BLaER1 treated with 17β-estradiol and CSF1 and Interleukin-3, amounts not matched to agents 10 nM and 100 nM (cell line): ENCODE data around the gene FOXR1.

Experiments used
- H3K27ac ChIP-seq, 11 experiments: shearing (Covaris generic); formaldehyde crosslinking; 2 replicates each; pipeline ENCODE4 v1.8.1; 2022
- H3K27me3 ChIP-seq, 11 experiments: shearing (Covaris generic); formaldehyde crosslinking; 2 replicates each; pipeline ENCODE4 v1.8.1; 2022
- H3K36me3 ChIP-seq, 11 experiments: shearing (Covaris generic); formaldehyde crosslinking; 2 replicates each; pipeline ENCODE4 v1.8.1; 2022
- H3K4me1 ChIP-seq, 10 experiments: shearing (Covaris generic); formaldehyde crosslinking; 2 replicates each; pipeline ENCODE4 v1.8.1; 2022
- H3K4me2 ChIP-seq, 11 experiments: shearing (Covaris generic); formaldehyde crosslinking; 2 replicates each; pipeline ENCODE4 v1.8.1; 2022
- H3K4me3 ChIP-seq, 10 experiments: shearing (Covaris generic); formaldehyde crosslinking; 2 replicates each; pipeline ENCODE4 v1.8.1; 2022
- H3K9ac ChIP-seq, 11 experiments: shearing (Covaris generic); formaldehyde crosslinking; 2 replicates each; pipeline ENCODE4 v1.8.1; 2022
- H3K9me3 ChIP-seq, 11 experiments: shearing (Covaris generic); formaldehyde crosslinking; replicated peaks in 1 of 11; 2 replicates each; pipeline ENCODE4 v1.8.1; 2022
- H4K20me1 ChIP-seq, 11 experiments: shearing (Covaris generic); formaldehyde crosslinking; 2 replicates each; pipeline ENCODE4 v1.8.1; 2022
- Cebpa-rat ChIP-seq, 11 experiments: shearing (Covaris generic); IDR thresholded peaks; 2 replicates each; pipeline ENCODE4 v1.8.1; 2022

FOXR1 gene

DNA sequence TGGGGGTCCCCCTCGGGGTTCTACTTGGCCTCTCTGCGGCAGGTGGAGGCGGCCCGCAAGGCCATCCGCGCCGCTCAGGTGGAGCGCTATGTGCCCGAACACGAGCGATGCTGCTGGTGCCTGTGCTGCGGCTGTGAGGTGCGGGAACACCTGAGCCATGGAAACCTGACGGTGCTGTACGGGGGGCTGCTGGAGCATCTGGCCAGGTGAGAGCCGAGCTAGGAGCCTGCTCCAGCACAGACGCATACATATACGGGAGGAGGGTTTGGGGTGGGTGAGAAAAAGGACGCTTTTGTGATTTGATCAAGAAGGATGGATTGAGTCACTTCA is 26.8 kb downstream of the FOXR1 start:
- peaks cover 36 to 51% (median 44%) of the 10 kb centered on the region in 11 experiments for H3K36me3 ChIP-seq
- H3K27ac ChIP-seq, result peak overlapping the region; percentile 55 to 83 (median 75)

DNA sequence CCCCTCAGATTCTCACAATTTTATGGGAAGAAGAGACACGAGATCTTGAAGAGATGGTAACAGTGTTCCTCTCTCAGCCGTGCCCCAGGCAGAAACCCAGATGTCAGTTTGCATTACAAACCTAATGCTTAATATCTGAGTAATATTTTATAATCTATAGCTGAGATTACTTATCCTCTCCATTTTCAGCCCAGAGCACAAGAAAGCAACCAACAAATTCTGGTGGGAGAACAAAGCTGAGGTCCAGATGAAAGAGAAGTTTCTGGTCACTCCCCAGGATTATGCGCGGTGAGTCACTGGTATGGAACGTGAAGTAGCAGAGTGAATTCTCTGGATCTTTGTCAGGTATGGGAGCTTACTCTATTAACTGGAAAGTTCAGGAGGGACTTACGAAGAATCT is 27.3 kb downstream of the FOXR1 start:
- peak overlapping the region; percentile 76 to 94 (median 83) for H3K4me3 ChIP-seq
- peaks cover 40 to 55% (median 49%) of the 10 kb centered on the region in 11 experiments for H3K36me3 ChIP-seq
- H4K20me1 ChIP-seq, result no peaks in the 10 kb centered on the region; a peak in 1 of 22 replicates
- H3K27ac ChIP-seq, result peak overlapping the region in 7 of 11 experiments; percentile 72 to 82 (median 79); a peak in 11 of 22 replicates
- peak overlapping the region; percentile 90 to 99 (median 96) for H3K4me2 ChIP-seq
- no peak for TF ChIP-seq Cebpa-rat (IDR thresholded peaks at IDR 0.05)
- H3K4me1 ChIP-seq, result peaks cover 25 to 36% (median 29%) of the 10 kb centered on the region in 10 experiments
- peak overlapping the region; percentile 76 to 87 (median 84) for H3K9ac ChIP-seq
- peaks cover 0 to 7% (median 0%) of the 10 kb centered on the region in 11 experiments; a peak in 2 of 22 replicates for H3K9me3 ChIP-seq
- H3K27me3 ChIP-seq, result no peaks in the 10 kb centered on the region

More for the DNA sequence above, 26.8 kb downstream of the FOXR1 start:
- H3K4me1 ChIP-seq, result peaks cover 25 to 36% (median 29%) of the 10 kb centered on the region in 10 experiments
- peak overlapping the region; percentile 76 to 87 (median 84) for H3K9ac ChIP-seq
- H4K20me1 ChIP-seq, result no peaks in the 10 kb centered on the region; a peak in 1 of 22 replicates
- TF ChIP-seq Cebpa-rat (IDR thresholded peaks at IDR 0.05), result no peak
- peaks cover 0 to 12% (median 3%) of the 10 kb centered on the region in 11 experiments; a peak in 8 of 22 replicates for H3K9me3 ChIP-seq
- peak overlapping the region; percentile 76 to 94 (median 83) for H3K4me3 ChIP-seq
- H3K27me3 ChIP-seq, result no peaks in the 10 kb centered on the region
- peak overlapping the region; percentile 90 to 99 (median 96) for H3K4me2 ChIP-seq

DNA sequence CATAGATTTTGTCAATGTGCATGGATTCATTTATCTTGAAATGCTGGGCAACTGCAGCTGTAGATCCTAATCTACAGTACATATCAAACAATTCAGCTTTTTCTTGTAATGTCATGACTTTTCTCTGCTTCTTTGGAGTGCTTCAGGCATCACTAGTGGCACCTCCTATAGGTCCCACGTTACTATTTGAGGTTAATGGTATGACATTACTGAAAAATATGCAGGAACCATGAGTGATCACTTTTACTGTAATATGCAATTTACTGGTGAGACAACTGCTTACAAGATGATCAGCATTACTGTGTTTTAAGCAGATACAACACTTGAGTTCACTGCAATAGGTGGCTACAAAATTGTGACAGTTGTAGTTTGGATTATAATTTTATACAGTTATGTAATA is 29.3 kb downstream of the FOXR1 start:
- Histone ChIP-seq H4K20me1 (no peaks in the 10 kb centered on the region; a peak in 2 of 22 replicates), H3K27me3 (no peaks in the 10 kb centered on the region), H3K4me2 (no peak overlapping the region), H3K36me3 (peaks cover 58 to 70% (median 67%) of the 10 kb centered on the region in 11 experiments), H3K9ac (no peak overlapping the region; a peak in 2 of 22 replicates), H3K9me3 (no peaks in the 10 kb centered on the region), H3K4me3 (no peak overlapping the region), H3K4me1 (peaks cover 25 to 33% (median 28%) of the 10 kb centered on the region in 10 experiments), H3K27ac (no peak overlapping the region)
- no peak for TF ChIP-seq Cebpa-rat (IDR thresholded peaks at IDR 0.05)

DNA sequence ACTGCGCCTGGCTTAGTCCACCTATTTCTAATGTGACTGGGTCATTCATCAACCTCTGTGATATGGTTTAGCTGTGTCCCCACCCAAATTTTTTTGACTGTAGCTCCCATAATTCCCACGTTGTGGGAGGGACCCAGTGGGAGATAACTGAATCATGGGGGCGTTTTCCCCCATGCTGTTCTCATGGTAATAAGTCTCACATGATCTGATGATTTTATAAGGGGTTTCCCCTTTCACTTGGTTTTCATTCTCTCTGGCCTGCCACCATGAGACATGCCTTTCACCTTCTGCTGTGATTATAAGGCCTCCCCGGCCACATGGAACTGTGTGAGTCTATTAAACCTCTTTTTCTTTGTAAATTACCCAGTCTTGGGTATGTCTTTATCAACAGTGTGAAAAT is 35.1 kb downstream of the FOXR1 start:
- Histone ChIP-seq H3K4me2 (no peak overlapping the region), H3K36me3 (peaks cover 83 to 100% (median 91%) of the 10 kb centered on the region in 11 experiments), H3K4me1 (no peaks in the 10 kb centered on the region), H3K9me3 (no peaks in the 10 kb centered on the region), H3K27ac (no peak overlapping the region), H3K27me3 (no peaks in the 10 kb centered on the region), H3K4me3 (no peak overlapping the region), H3K9ac (no peak overlapping the region), H4K20me1 (peaks cover 0 to 16% (median 7%) of the 10 kb centered on the region in 11 experiments; a peak in 9 of 22 replicates)
- TF ChIP-seq Cebpa-rat (IDR thresholded peaks at IDR 0.05), result no peak

DNA sequence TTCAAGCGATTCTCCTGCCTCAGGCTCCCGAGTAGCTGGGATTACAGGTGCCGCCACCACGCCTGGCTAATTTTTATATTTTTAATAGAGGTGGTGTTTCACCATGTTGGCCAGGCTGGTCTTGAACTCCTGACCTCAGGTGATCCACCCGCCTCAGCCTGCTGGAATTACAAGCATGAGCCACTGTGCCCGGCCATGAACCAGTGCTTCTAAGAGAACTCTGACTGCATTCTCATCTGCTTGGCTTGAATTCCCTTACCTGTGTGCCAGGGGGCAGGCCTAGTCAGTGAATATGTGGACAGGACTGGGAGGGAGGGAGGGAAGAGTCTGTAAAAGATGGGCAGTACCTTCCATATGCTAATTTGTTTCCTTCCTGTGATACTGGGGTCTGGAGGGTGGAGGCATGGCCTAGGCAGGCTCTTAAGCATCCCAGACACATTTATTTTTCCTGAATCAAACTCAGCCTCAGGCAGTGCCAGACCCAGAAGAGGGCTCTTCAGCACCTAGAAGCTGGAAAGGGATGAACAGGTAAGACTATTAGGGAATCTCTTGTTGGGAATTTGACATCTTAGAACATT is 40.0 kb downstream of the FOXR1 start:
- no peaks in the 10 kb centered on the region for H3K27me3 ChIP-seq
- H3K4me1 ChIP-seq, result peaks cover 10 to 19% (median 12%) of the 10 kb centered on the region in 10 experiments
- peaks cover 81 to 100% (median 92%) of the 10 kb centered on the region in 11 experiments for H3K36me3 ChIP-seq
- H3K27ac ChIP-seq, result no peak overlapping the region
- no peak overlapping the region for H3K9ac ChIP-seq
- H4K20me1 ChIP-seq, result peaks cover 24 to 60% (median 52%) of the 10 kb centered on the region in 11 experiments; a peak in 20 of 22 replicates
- no peak overlapping the region for H3K4me2 ChIP-seq
- no peaks in the 10 kb centered on the region for H3K9me3 ChIP-seq
- no peak overlapping the region for H3K4me3 ChIP-seq
- TF ChIP-seq Cebpa-rat (IDR thresholded peaks at IDR 0.05), result no peak

DNA sequence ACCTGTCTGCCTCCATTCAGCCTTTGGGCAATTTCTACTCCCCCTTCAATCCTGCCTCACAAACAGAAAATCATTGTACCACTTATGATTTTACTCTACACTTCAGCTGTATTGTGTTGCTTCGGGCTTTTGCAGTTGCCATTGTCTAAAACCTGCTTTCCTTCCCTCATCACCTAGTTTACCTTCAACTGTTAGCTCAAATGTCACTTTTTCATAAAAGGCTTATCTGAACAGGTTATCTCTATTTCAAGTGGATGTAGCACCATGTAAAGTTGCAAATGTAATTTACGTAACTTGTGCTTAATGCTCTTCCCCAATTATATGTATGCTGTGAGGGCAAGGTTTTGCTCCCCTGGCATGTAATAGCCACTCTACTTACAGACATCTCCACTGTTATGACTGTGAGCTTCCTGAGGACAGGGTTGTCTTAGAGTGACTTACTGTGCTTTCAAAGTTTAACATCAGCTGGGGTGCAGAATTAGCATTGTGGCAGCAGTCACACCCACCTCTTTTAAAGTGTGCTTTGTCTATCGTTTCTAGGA is 41.1 kb downstream of the FOXR1 start:
- H3K27ac ChIP-seq, result no peak overlapping the region
- H3K36me3 ChIP-seq, result peaks cover 79 to 100% (median 89%) of the 10 kb centered on the region in 11 experiments

DNA sequence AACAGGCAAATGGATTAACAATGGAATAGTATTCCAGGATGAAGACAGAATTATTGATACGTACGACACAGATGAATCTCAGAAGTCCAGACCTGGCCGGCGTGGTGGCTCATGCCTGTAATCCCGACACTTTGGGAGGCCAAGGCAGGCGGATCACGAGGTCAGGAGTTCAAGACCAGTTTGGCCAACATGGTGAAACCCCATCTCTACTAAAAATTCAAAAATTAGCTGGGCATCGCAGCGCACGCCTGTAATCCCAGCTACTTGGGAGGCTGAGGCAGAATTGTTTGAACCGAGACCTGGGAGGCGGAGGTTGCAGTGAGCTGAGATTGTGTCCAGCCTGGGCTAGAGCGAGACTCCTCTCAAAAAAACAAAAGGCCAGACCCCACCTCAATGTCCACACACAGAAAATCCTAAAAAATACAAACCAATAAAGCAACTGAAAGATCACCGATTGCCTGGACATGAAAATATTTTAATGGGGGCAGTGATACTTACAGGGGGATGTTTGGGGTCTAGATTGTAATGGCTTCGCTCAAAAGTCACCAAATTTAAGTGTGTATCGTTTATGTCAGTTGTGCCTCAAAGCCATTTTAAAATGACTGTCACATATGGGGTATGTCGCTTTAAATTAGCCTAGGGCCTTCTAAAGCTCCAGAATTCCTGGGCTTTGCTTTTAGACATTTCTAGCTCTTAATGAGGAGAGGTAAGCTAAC is 42.8 kb downstream of the FOXR1 start:
- TF ChIP-seq Cebpa-rat (IDR thresholded peaks at IDR 0.05), result no peak
- Histone ChIP-seq H3K27me3 (no peaks in the 10 kb centered on the region), H3K9me3 (no peaks in the 10 kb centered on the region), H3K9ac (no peak overlapping the region; a peak in 2 of 22 replicates), H3K4me2 (no peak overlapping the region), H3K36me3 (peaks cover 65 to 85% (median 76%) of the 10 kb centered on the region in 11 experiments), H4K20me1 (peaks cover 27 to 75% (median 56%) of the 10 kb centered on the region in 11 experiments; a peak in 20 of 22 replicates), H3K27ac (no peak overlapping the region), H3K4me3 (no peak overlapping the region), H3K4me1 (peaks cover 16 to 25% (median 18%) of the 10 kb centered on the region in 10 experiments)

More for the DNA sequence above, 41.1 kb downstream of the FOXR1 start:
- H4K20me1 ChIP-seq, result peaks cover 27 to 68% (median 55%) of the 10 kb centered on the region in 11 experiments; a peak in 20 of 22 replicates
- TF ChIP-seq Cebpa-rat (IDR thresholded peaks at IDR 0.05), result no peak
- H3K27me3 ChIP-seq, result no peaks in the 10 kb centered on the region
- H3K4me2 ChIP-seq, result no peak overlapping the region
- H3K9ac ChIP-seq, result peak overlapping the region in 2 of 11 experiments; percentile 5 to 8; a peak in 1 of 22 replicates
- H3K4me1 ChIP-seq, result peaks cover 16 to 25% (median 17%) of the 10 kb centered on the region in 10 experiments
- H3K4me3 ChIP-seq, result no peak overlapping the region
- no peaks in the 10 kb centered on the region for H3K9me3 ChIP-seq

DNA sequence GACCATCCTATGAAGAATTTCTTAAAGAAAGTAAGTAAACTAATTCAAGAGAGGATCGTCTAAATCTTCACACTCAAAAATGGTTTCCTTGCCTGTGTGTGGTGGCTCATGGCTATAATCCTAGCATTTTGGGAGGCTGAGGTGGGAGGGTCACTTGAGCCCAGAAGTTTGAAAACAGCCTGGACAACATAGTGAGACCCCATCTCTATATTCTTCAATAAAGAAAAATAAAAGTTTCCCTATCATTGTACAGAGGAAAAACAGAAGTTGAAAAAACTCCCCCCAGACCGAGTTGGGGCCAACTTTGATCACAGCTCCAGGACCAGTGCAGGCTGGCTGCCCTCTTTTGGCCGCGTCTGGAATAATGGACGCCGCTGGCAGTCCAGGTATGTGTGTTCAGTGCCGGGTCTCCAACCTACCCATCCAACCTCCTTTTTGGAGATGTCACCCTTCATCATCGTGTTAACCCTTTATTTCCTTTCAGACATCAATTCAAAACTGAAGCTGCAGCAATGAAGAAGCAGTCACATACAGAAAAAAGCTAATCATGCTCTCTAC is 43.6 kb downstream of the FOXR1 start:
- Histone ChIP-seq H3K4me1 (peaks cover 22 to 31% (median 25%) of the 10 kb centered on the region in 10 experiments), H3K9ac (no peak overlapping the region), H3K27ac (no peak overlapping the region), H3K27me3 (no peaks in the 10 kb centered on the region), H3K4me3 (no peak overlapping the region; a peak in 1 of 20 replicates), H3K9me3 (no peaks in the 10 kb centered on the region), H3K36me3 (peaks cover 58 to 78% (median 69%) of the 10 kb centered on the region in 11 experiments), H3K4me2 (peak overlapping the region in 6 of 11 experiments; percentile 22 to 97 (median 88); a peak in 8 of 22 replicates), H4K20me1 (peaks cover 27 to 78% (median 61%) of the 10 kb centered on the region in 11 experiments; a peak in 20 of 22 replicates)
- TF ChIP-seq Cebpa-rat (IDR thresholded peaks at IDR 0.05), result no peak
